GM23248 (cell line): ENCODE results near the gene CAMK2D. TPM values are rescaled to one million over a fixed set of nuclear protein-coding genes. Genes with fewer than 3 reads are reported as not detected.

Experiments used
- DNase-seq: peaks from one replicate; pipeline ENCODE4 v3.0.0-alpha.2; 2015
- H2AFZ ChIP-seq: fragments of 200-600 bp; sonication (generic); 2 replicates; pipeline ENCODE4 v1.6.1; 2016; ENCODE audit warnings: antibody characterized with exemption
- H3F3A ChIP-seq: fragments of 200-600 bp; sonication (generic); 2 replicates; pipeline ENCODE4 v1.6.1; 2016; ENCODE audit warnings: mild to moderate bottlenecking, antibody characterized with exemption, mixed run types; ENCODE audit not compliant: insufficient read depth
- H3K27ac ChIP-seq: fragments of 200-600 bp; sonication (generic); 2 replicates; pipeline ENCODE4 v1.5.1; 2016; ENCODE audit warnings: mild to moderate bottlenecking
- H3K27me3 ChIP-seq: fragments of 200-600 bp; sonication (generic); replicated peaks from 2 replicates; pipeline ENCODE4 v1.6.1; 2016; ENCODE audit warnings: mild to moderate bottlenecking; ENCODE audit not compliant: insufficient read depth
- H3K36me3 ChIP-seq: fragments of 200-600 bp; sonication (generic); 2 replicates; pipeline ENCODE4 v1.6.1; 2016; ENCODE audit warnings: low read depth, mild to moderate bottlenecking
- H3K4me1 ChIP-seq: fragments of 200-600 bp; sonication (generic); 2 replicates; pipeline ENCODE4 v1.6.1; 2016; ENCODE audit warnings: mild to moderate bottlenecking; ENCODE audit not compliant: insufficient read depth
- H3K4me2 ChIP-seq: fragments of 200-600 bp; sonication (generic); one replicate; pipeline ENCODE4 v1.6.1; 2016; ENCODE audit warnings: mild to moderate bottlenecking; ENCODE audit not compliant: unreplicated experiment
- H3K4me3 ChIP-seq: fragments of 200-600 bp; sonication (generic); 2 replicates; pipeline ENCODE4 v1.5.1; 2016; ENCODE audit warnings: mild to moderate bottlenecking
- H3K79me2 ChIP-seq: fragments of 200-600 bp; sonication (generic); 2 replicates; pipeline ENCODE4 v1.6.1; 2016; ENCODE audit warnings: mild to moderate bottlenecking; ENCODE audit not compliant: insufficient read depth
- H3K9ac ChIP-seq: fragments of 200-600 bp; sonication (generic); 2 replicates; pipeline ENCODE4 v1.6.1; 2016; ENCODE audit warnings: mild to moderate bottlenecking
- H3K9me2 ChIP-seq: fragments of 200-600 bp; sonication (generic); 2 replicates; pipeline ENCODE4 v1.6.1; 2016; ENCODE audit warnings: mixed run types, mild to moderate bottlenecking, moderate library complexity; ENCODE audit not compliant: insufficient read depth
- H3K9me3 ChIP-seq: fragments of 200-600 bp; sonication (generic); one replicate; pipeline ENCODE4 v1.6.1; 2017; ENCODE audit warnings: low read depth
- H4K20me1 ChIP-seq: fragments of 200-600 bp; sonication (generic); 2 replicates; pipeline ENCODE4 v1.6.0; 2016; ENCODE audit not compliant: insufficient read depth
- EZH2 ChIP-seq: fragments of 200-600 bp; sonication (generic); IDR thresholded peaks from 2 replicates; pipeline ENCODE4 v1.6.1; 2018; ENCODE audit warnings: antibody characterized with exemption, mild to moderate bottlenecking; ENCODE audit not compliant: insufficient read depth, poor library complexity, severe bottlenecking
- EZH2phosphoT487 ChIP-seq: fragments of 200-600 bp; sonication (generic); IDR thresholded peaks from 2 replicates; pipeline ENCODE4 v1.6.1; 2018; ENCODE audit warnings: antibody characterized with exemption, moderate library complexity, mild to moderate bottlenecking, low read depth; ENCODE audit not compliant: insufficient read depth
- WGBS, 2 experiments: methylation state at CpG; one replicate each; pipeline ENCODE4 v1.1.6; 2015 to 2017; ENCODE audit warnings: low lambda C conversion rate in 2 of 2, low coverage in 1 of 2; ENCODE audit errors: missing lambda C conversion rate in 2 of 2; 5-methylcytosine and 5-hydroxymethylcytosine counted together
- in situ Hi-C: fragments of 300-500 bp; cut with MboI; formaldehyde crosslinking; loops from 2 replicates; pipeline ENCODE4 v1.15.0; 2020
- polyA plus RNA-seq: library from polyadenylated mRNA; unstranded; fragments of >200 nt; fragmentation: Nextera tagmentation; extraction: Ambion mirVana; gene quantifications from 2 replicates; pipeline ENCODE4 v1.2.1, GENCODE V29; 2016
- total RNA-seq: library from RNA; depleted of rRNA; stranded (reverse); fragments of >200 nt; shearing (Covaris generic); gene quantifications from 2 replicates; pipeline ENCODE4 v1.2.3, GENCODE V29; 2014

CAMK2D gene
- total and polyA plus RNA-seq, 2 experiments from 2014 or later, result 78.8 to 94.5 TPM

GRCh38 chr4:113695328-113696169 is 66.0 kb downstream of the CAMK2D start:
- Histone ChIP-seq H4K20me1 (0 out of 2 replicates have a peak, but pooled peaks cover 7% of the 10 kb centered on the region), H3K4me3 (no peak overlapping the region), H2AFZ (no peak overlapping the region), H3K4me2 (no peak overlapping the region), H3K9ac (no peak overlapping the region), H3K9me2 (no peaks in the 10 kb centered on the region), H3K27me3 (no peaks in the 10 kb centered on the region), H3K79me2 (peaks cover 100% of the 10 kb centered on the region), H3F3A (peaks cover 19% of the 10 kb centered on the region; the same call in 1 of the 2 replicates), H3K27ac (no peak overlapping the region), H3K9me3 (no peaks in the 10 kb centered on the region), H3K4me1 (peaks cover 19% of the 10 kb centered on the region), H3K36me3 (no peaks in the 10 kb centered on the region; the same call in 1 of the 2 replicates)
- 96% methylated on average over 3 of the region's 3 CpGs for WGBS, 2 experiments
- in situ Hi-C loops, result no loop called here
- TF ChIP-seq EZH2phosphoT487 (no peak), EZH2 (no peak)
- no peak for DNase-seq

DNA sequence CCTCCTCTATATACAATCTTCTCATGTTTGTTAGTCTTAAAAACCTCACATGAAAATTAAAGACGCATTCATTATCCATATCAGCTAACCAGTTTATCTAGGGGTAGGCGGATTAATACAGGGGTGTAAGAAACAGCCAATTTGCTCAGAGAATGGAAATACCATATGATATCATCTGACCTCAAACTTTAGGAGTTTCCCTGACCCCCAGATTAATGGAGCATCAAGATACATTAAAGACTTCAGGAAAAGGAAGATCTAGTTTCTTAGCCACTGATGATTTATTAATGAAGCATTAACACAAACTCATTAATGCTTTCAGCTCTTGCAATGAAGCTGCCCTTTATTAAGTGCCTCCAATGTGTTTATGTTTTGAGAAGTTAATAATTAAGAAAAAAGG is 67.5 kb downstream of the CAMK2D start:
- no peak overlapping the region for H3K4me3 ChIP-seq
- peaks cover 100% of the 10 kb centered on the region for H3K79me2 ChIP-seq
- H3K36me3 ChIP-seq, result no peaks in the 10 kb centered on the region; the same call in 1 of the 2 replicates
- DNase-seq, result no peak
- no peaks in the 10 kb centered on the region for H3K9me2 ChIP-seq
- no peak overlapping the region for H3K4me2 ChIP-seq
- in situ Hi-C loops, result no loop called here
- H3K9me3 ChIP-seq, result no peaks in the 10 kb centered on the region
- no peak overlapping the region for H3K9ac ChIP-seq
- H3K27ac ChIP-seq, result no peak overlapping the region
- TF ChIP-seq EZH2, result no peak
- no peak for TF ChIP-seq EZH2phosphoT487
- no peak overlapping the region for H2AFZ ChIP-seq
- H3K4me1 ChIP-seq, result peaks cover 4% of the 10 kb centered on the region; the same call in 1 of the 2 replicates
- H3F3A ChIP-seq, result 0 out of 2 replicates have a peak, but pooled peaks cover 4% of the 10 kb centered on the region
- no peaks in the 10 kb centered on the region for H3K27me3 ChIP-seq
- 93 to 100% methylated on average over 2 of the region's 2 CpGs for WGBS, 2 experiments
- 0 out of 2 replicates have a peak, but pooled peaks cover 7% of the 10 kb centered on the region for H4K20me1 ChIP-seq

DNA sequence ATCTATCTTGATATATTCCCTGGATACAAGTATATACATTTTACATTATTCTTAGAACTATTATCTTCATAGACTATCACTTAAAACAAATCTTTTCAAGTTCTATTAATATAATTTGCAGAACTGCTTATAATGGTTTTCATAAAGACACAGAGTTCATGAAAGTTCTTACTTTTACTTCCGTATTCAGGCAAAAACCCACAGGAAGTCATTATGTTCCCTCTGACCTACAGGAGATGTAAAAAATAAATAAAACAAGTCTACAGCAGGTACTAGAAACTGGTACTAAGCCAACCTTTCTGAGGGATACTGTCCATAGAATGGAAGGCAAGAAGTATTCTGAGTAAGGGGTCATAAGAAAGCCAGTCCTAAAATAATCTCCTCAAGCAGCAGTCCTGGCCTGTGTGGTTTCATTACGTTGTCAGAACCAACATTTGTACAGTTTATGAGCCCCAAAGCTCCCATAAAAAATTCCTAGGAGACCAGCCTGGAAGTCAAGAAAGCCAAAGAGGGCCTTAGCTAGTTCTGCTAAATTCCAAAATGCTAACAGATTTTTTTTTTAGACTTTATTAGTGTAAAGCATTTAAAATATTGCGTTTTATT is 68.6 kb downstream of the CAMK2D start:
- no peak for DNase-seq
- Histone ChIP-seq H3K27ac (no peak overlapping the region), H3K4me1 (0 out of 2 replicates have a peak, but pooled peaks cover 4% of the 10 kb centered on the region), H3K4me2 (no peak overlapping the region), H2AFZ (no peak overlapping the region), H3K9me3 (no peaks in the 10 kb centered on the region), H3K4me3 (no peak overlapping the region), H3K79me2 (peaks cover 100% of the 10 kb centered on the region), H3F3A (no peaks in the 10 kb centered on the region), H3K9me2 (no peaks in the 10 kb centered on the region), H3K9ac (no peak overlapping the region), H4K20me1 (0 out of 2 replicates have a peak, but pooled peaks cover 7% of the 10 kb centered on the region), H3K36me3 (no peaks in the 10 kb centered on the region; the same call in 1 of the 2 replicates), H3K27me3 (no peaks in the 10 kb centered on the region)
- TF ChIP-seq EZH2, result no peak
- TF ChIP-seq EZH2phosphoT487, result no peak
- in situ Hi-C loops, result no loop called here
- 74 to 79% methylated on average over 3 of the region's 3 CpGs for WGBS, 2 experiments

GRCh38 chr4:113691676-113692075 is 69.9 kb downstream of the CAMK2D start:
- H3K4me2 ChIP-seq, result no peak overlapping the region
- in situ Hi-C loops, result no loop called here
- H4K20me1 ChIP-seq, result peaks cover 9% of the 10 kb centered on the region; the same call in 1 of the 2 replicates
- TF ChIP-seq EZH2phosphoT487 (no peak), EZH2 (no peak)
- H3K9me2 ChIP-seq, result no peaks in the 10 kb centered on the region
- no peak overlapping the region for H2AFZ ChIP-seq
- WGBS, 2 experiments, result 97% methylated on average over 2 of the region's 2 CpGs
- H3K36me3 ChIP-seq, result no peaks in the 10 kb centered on the region
- H3K9ac ChIP-seq, result no peak overlapping the region
- H3F3A ChIP-seq, result peaks cover 8% of the 10 kb centered on the region; the same call in 1 of the 2 replicates
- H3K4me1 ChIP-seq, result peaks cover 15% of the 10 kb centered on the region; the same call in 1 of the 2 replicates
- DNase-seq, result no peak
- H3K27me3 ChIP-seq, result no peaks in the 10 kb centered on the region
- H3K27ac ChIP-seq, result no peak overlapping the region
- no peaks in the 10 kb centered on the region for H3K9me3 ChIP-seq
- no peak overlapping the region for H3K4me3 ChIP-seq
- H3K79me2 ChIP-seq, result peaks cover 100% of the 10 kb centered on the region
